Stimulated activated naive CD8-positive, alpha-beta T cell treated with anti-CD3 and anti-CD28 coated beads, Interleukin-15, Interleukin-2, amounts not matched to agents 100 ng/mL and 50 ng/mL, for 24 hours (primary cell): ENCODE data around the gene OSBPL6.

ENCODE experiments used
- H3K27ac Mint-ChIP-seq: one replicate; pipeline ENCODE4 v1.8.0; 2021; ENCODE audit warnings: mild to moderate bottlenecking, mixed read lengths
- H3K27me3 Mint-ChIP-seq: one replicate; pipeline ENCODE4 v1.8.0; 2021; ENCODE audit warnings: mixed read lengths
- H3K36me3 Mint-ChIP-seq: one replicate; pipeline ENCODE4 v1.8.0; 2021; ENCODE audit warnings: low read depth, mixed read lengths
- H3K4me1 Mint-ChIP-seq: one replicate; pipeline ENCODE4 v1.8.0; 2021; ENCODE audit warnings: low read depth, mixed read lengths
- H3K4me3 Mint-ChIP-seq: one replicate; pipeline ENCODE4 v1.8.0; 2021; ENCODE audit warnings: mild to moderate bottlenecking, mixed read lengths
- H3K9me3 Mint-ChIP-seq: one replicate; pipeline ENCODE4 v1.8.0; 2021; ENCODE audit warnings: mixed read lengths

Gene OSBPL6

DNA sequence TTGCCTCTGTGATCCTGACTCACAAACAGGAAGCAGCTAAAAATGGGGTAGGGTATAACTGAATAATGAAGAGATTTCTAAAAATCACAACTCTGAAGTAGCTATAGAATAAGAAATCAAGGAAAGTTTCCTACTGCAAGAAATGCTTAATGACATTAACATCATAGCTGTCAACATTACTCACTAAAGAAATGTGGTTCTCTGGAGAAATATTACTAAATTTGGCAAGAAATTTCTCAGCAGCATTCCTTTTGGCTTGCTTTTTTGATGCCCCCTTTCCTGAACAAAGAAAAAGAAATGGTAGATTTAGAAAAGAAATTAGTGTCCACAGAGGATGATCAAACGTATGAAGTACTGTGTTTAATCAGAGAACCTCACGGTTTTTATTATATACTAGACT lies 247.1 kb downstream of the OSBPL6 start:
- no peaks in the 10 kb centered on the region for H3K4me1 Mint-ChIP-seq
- H3K4me3 Mint-ChIP-seq, result no peak overlapping the region
- H3K9me3 Mint-ChIP-seq, result no peaks in the 10 kb centered on the region
- H3K27ac Mint-ChIP-seq, result no peak overlapping the region
- peaks cover 75% of the 10 kb centered on the region for H3K36me3 Mint-ChIP-seq
- no peaks in the 10 kb centered on the region for H3K27me3 Mint-ChIP-seq

DNA sequence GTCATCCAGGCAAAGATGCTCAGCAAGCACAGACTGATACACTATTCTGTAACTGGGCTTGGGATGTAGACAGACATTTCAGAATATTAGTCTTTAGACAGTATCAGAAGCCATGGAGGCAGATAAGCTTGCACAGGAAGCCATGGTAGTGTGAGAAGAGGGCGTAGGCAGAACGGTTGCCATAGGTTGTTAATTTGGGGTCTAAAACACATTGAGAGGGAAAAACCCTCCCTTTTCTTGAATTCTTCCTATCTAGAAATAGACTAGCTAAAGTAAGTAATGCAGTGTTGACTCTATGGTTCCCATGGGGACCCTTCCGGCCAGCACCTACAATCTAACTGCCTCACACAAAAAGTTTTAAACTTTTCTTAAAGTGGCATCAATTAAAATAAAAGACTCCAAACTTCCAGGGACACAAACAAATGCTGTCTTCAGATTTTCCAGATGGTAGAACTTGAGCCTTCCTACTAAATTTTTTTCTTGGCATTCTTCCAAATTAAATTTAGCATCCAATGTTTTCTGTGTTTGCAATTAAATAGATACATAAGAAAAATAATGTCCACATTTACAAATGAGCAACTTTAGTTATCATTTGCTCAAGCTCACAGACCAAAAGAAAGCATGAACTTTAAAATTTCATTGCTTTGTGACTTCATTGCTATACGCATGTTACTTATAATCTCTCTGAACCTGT lies 254.8 kb downstream of the OSBPL6 start:
- Mint-ChIP-seq H3K27me3 (no peaks in the 10 kb centered on the region), H3K36me3 (peaks cover 38% of the 10 kb centered on the region), H3K4me3 (peak overlapping the region; percentile 86), H3K4me1 (peaks cover 34% of the 10 kb centered on the region), H3K27ac (peak overlapping the region; percentile 10), H3K9me3 (no peaks in the 10 kb centered on the region)

DNA sequence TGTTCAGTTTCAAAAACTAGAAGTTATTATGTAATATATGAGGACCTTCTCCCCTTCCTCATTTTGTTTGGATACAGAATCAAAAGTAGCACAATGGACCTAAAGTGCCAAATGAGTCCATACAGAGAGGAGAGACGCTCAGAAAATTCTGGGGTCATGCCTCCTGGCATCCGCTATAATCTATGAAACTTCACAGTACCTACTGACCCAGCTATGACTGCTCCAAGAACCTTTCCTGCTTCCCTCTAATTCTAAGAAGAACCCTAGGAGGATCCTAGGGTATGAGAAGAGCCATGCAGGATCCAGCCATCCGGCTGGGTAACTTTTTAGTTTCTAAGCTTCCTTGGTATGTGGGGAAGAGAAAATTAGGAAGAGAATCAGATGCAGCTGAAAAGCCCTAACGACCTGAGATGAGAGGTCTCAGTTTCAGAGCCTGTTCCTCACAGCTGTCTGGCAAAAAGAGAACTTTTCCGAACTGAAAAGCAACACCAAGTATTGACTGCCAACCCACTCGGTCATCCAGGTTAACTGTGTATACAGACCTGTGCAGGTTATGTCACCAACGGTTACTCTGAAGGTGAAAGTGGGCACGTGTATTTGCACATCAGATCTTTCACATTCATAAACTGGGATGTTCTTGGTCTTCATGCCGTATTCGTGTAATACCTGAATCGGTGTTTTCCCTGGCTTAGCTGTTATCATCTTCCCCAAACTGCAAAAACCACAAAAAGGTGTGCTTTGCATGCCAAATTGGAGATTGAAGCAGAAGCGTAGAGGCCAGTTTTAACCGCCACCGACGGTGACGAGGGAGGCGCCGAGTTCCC lies 255.6 kb downstream of the OSBPL6 start:
- no peaks in the 10 kb centered on the region for H3K9me3 Mint-ChIP-seq
- H3K4me1 Mint-ChIP-seq, result peaks cover 34% of the 10 kb centered on the region
- no peaks in the 10 kb centered on the region for H3K27me3 Mint-ChIP-seq
- peaks cover 30% of the 10 kb centered on the region for H3K36me3 Mint-ChIP-seq
- peak overlapping the region; percentile 86 for H3K4me3 Mint-ChIP-seq
- H3K27ac Mint-ChIP-seq, result peak overlapping the region; percentile 89

DNA sequence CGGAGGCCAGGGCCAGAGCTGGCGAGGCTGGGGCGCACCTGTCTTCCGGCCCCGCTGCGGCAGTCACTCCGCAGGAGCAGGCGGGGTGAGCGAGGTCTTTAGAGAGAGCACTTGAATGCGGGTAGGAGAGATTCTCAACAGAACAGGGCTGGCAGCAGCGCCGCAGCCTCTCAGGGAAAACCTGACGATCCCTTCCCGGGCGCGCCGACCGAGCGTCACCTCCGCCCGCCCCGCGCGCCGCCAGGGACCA lies 256.1 kb downstream of the OSBPL6 start:
- Mint-ChIP-seq H3K4me1 (peaks cover 34% of the 10 kb centered on the region), H3K4me3 (peak overlapping the region; percentile 86), H3K27ac (peak overlapping the region; percentile 89), H3K27me3 (no peaks in the 10 kb centered on the region), H3K9me3 (no peaks in the 10 kb centered on the region), H3K36me3 (peaks cover 25% of the 10 kb centered on the region)

DNA sequence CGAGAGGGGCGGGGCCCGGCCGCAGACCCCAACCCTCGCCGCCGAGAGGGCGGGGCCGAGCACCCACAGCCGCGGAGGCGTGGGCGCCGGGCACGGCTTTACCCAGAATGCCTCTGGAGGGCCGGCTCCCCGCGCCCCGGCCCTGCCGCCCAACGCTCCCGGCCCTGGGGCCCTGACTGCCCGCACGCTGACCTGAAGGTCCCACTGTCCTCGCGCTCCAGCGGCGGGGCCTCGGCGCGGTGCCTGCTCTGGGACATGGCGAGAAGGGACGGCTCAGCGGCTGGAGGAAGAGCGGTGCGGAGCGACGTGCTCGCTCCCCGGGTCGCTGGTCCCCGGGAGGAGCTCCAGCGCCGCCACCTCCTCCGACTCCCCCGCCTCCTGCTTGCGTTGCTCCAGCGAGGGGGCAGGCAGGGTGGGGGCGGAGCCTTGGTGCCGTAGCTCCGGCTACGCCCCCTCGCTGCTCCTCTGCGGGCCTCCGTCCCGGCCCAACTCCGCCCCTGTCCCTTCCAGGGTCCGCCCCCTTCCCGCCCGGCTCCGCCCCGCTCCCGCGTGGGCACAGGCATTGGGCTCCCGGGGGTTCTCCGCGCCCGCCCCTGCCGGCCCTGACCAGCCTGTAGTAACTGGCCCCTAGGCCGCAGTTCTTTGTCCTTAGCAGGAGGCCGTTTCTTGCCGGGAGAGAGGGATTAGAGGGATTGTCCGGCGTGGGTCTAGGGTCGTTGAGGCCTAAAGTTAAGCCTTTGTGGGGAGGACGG lies 256.6 kb downstream of the OSBPL6 start, which contains the start of the genes PJVK and PRKRA:
Gene PJVK, plus strand, starts transcription at position 605 of the 752 bp plus-strand sequence. CDS start 2,032 bp downstream, outside the sequence.
Gene PRKRA, minus strand, starts transcription at position 402 of the 752 bp plus-strand sequence. Its CDS starts 145 bp downstream, at position 257.
- H3K9me3 Mint-ChIP-seq, result no peaks in the 10 kb centered on the region
- no peaks in the 10 kb centered on the region for H3K27me3 Mint-ChIP-seq
- H3K36me3 Mint-ChIP-seq, result peaks cover 23% of the 10 kb centered on the region
- H3K27ac Mint-ChIP-seq, result peak within 1 kb of the TSS; percentile 99
- H3K4me1 Mint-ChIP-seq, result peaks cover 34% of the 10 kb centered on the region
- peak within 1 kb of the TSS; percentile 94 for H3K4me3 Mint-ChIP-seq

DNA sequence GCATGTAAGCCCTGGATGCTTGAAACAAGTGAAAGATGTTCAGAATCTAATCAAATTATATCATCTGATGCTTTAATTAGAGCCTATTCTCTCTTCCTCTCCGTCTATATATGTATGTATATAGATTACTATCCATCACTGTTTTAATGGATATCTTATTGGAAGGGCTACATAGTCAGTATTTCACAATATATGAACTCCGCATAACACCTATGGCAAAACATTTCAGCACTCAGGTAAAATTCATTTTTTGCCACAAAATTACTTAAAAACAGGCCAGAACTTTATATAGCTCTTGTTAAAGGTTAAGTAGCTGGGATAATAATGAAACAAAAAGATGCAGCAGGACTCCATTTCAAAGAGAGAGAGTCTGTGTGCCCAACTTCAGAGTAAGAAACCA lies 258.0 kb downstream of the OSBPL6 start:
- H3K9me3 Mint-ChIP-seq, result no peaks in the 10 kb centered on the region
- H3K27me3 Mint-ChIP-seq, result no peaks in the 10 kb centered on the region
- H3K4me1 Mint-ChIP-seq, result peaks cover 34% of the 10 kb centered on the region
- H3K27ac Mint-ChIP-seq, result no peak overlapping the region
- peaks cover 13% of the 10 kb centered on the region for H3K36me3 Mint-ChIP-seq
- H3K4me3 Mint-ChIP-seq, result peak overlapping the region; percentile 94
